NCI-H1092 treated with DMSO at 0.1 percent for 48 hours (cell line): ENCODE results near the gene EXOSC5.
"Not testable (repeated sequence)": the region's sequence is repeated elsewhere in the genome, so short reads cannot be mapped to it uniquely, and the experiment has no call there.

Source experiments
- DNase-seq: peaks from one replicate; lab custom pipeline; 2025; lab: John Stamatoyannopoulos, UW

EXOSC5 gene

GRCh38 chr19:41397086-41398049, at the start of gene EXOSC5, which contains the start of gene BCKDHA:
Gene EXOSC5, minus strand, starts transcription at chr19:41397359. Its CDS starts 31 bp downstream, at chr19:41397328.
Gene BCKDHA, plus strand, starts transcription at chr19:41397818. Its CDS starts 10 bp downstream, at chr19:41397828.
- peak; percentile 99 for DNase-seq

GRCh38 chr19:41445575-41445974, 48.4 kb upstream of the EXOSC5 start:
- no peak for DNase-seq

- DNase-seq = no peak
Measured at GRCh38 chr19:41443813-41444455, 46.8 kb upstream of the EXOSC5 start.

DNA sequence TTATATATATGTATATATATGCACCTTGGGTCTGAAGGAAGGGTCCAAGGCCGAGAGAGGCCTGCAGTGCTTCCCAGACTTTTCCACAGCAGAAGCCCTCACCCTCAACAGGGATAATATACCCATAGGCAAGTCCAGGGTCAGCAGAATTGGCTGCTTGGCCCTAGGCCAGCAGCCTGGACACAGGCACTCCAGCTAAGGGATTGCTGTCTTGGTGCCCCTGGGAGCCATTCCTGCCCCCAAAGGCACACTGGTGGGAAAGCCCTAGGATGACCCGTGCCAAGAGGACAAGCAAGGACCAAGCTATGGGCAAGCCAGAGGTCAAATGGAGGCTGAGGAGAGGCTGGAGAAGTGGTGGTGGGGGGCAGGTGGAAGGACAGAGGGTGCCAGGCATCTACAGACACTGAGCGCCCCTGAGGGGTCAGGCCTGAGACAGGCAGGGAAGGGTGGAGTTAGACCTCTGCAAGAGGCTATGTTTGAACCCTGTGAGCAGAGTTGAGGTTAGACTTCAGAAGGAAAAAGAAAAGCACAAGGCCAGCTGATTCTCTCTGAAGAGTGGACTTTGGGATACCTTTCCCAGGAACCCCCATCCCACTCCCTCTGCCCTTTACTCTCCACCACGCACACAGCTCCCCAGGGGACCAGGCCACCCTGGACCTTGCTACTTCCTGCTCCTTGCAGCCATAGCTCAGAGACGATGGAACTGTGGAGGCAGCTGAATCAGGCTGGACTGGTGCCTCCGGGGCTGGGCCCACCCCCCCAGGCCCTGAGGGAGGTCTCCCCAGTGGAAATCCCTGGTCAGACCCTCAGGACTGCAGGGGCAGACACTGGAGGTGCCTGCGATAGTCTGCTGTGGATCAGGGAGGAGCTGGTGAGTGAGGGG, 45.6 kb upstream of the EXOSC5 start, which contains the start of gene ERICH4:
TSS of gene ERICH4 (plus strand) at position 684 of the 883 bp plus-strand sequence. CDS start at position 698, 14 bp downstream.
- no peak for DNase-seq

GRCh38 chr19:41441321-41441945, 44.3 kb upstream of the EXOSC5 start:
- DNase-seq = no peak

- peak; percentile 96 for DNase-seq
Measured at GRCh38 chr19:41439441-41440222, 42.5 kb upstream of the EXOSC5 start, which contains the start of gene DMAC2. Gene DMAC2, minus strand, starts transcription at chr19:41439912. Its CDS starts 13 bp downstream, at chr19:41439899.

DNA sequence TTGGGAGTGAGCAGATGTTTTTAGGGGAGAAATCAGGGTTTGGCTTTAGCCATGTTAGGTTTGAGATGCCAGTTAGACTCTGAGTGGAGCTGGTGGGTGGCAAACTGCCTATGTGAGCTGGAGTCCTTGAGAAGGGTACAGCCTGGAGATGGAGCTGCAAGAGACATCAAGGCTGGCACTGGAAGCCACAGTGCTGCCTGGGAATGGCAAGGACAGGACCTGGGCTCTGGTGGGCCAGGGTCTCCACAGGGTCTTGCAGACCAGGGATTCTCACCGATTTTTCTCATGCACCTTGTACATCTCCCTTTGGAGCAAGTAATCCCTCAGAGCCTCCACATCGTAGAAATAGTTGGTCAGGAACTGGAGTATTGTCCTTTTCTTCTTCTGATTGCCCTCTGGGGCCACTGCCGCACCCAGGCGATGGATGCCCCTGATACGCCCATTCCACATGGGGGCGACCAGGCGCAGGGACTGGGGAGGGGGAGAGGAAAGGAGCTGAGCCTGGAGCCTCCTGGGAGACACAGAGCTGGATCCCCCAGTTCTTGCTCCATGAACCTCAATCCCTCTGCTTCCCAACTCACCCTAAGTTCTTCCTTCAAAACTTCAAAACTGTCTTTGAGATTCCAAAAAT, 40.9 kb upstream of the EXOSC5 start:
- no peak for DNase-seq

- DNase-seq = no peak
Measured at GRCh38 chr19:41436674-41436951, 39.5 kb upstream of the EXOSC5 start.

GRCh38 chr19:41435936-41436673, 38.9 kb upstream of the EXOSC5 start:
- no peak for DNase-seq

DNA sequence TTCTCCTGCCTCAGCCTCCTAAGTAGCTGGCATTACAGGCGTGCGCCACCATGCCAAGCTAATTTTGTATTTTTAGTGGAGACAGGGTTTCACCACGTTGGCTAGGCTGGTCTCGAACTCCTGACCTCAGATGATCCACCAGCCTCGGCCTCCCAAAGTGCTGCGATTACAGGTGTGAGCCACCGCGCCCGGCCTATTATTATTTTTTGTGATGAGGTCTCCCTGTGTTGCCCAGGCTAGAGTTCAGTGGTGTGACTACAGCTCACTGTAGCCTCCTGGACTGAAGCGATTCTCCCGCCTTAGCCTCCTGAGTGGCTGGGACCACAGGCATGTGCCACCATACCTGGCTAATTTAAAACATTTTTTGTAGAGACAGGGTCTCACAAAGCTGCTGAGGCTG, 38.2 kb upstream of the EXOSC5 start:
- not testable (repeated sequence) for DNase-seq

GRCh38 chr19:41434450-41434849, 37.3 kb upstream of the EXOSC5 start:
- DNase-seq = no peak

DNA sequence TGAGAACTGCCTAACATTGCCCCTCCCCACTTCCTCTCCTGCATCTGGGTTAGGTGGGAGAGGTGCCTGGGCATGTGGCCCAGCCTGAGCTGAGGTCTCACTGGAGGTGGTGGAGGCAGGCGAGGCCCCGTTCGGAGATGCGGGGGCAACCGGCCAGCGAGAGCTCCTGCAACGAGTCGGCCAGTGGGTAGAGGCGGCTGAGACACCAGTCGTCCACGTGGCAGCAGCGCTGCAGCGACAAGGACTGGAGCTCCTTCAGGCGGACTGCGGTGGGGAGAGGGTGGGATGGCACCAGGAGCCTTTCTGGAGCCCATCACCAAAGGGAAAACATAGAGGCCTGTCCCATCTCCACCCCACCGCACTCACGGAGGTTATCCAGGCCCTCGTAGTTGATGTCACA, 36.0 kb upstream of the EXOSC5 start:
- DNase-seq = no peak

GRCh38 chr19:41431426-41432386, 34.5 kb upstream of the EXOSC5 start:
- no peak for DNase-seq

DNA sequence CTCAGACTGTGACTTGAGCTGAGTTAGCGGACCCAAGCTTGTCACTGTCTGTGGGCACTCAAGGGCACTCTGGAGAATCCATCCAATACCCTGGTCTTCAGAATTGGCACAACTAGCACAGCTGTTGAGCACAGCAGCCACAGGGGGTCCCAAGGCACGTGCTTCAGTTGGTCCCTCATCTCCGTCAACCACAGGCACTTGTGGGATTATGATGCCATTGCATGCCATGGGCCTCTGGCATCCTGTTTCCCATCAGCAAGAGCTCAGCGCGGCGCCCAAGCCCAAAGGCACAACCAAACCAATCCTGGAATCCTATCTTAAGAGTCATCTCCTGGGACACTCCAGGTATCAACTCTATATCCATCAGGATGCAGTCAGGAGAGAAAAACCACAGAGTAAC, 33.8 kb upstream of the EXOSC5 start:
- DNase-seq = no peak

DNA sequence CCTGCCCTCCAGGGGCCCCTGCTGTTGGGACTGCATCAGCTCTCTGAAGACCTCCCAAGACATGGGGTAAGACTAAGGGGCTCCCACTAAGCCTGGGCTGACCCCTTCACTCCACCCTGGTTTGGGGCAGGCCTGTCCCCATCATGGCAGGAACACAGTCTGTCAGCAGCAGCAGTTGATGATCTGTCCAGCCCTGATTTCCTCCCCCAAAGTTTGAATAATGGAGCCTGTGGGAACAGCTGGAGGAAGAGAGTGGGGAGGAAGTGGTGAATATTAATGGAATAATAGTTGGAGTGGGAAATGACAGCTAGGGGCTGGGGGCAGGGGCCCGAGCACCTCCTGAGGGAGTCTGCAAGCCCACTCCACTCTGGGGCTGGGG, 31.3 kb upstream of the EXOSC5 start:
- DNase-seq = no peak

GRCh38 chr19:41427647-41428480, 30.7 kb upstream of the EXOSC5 start:
- peak; percentile 17 for DNase-seq

- no peak for DNase-seq
Measured at GRCh38 chr19:41426952-41427646, 29.9 kb upstream of the EXOSC5 start, which contains the start of gene B3GNT8. Gene B3GNT8, minus strand, starts transcription at chr19:41427374. Its CDS starts 596 bp downstream, at chr19:41426778.
